Amniotic epithelial cell (primary cell): Measurements from ENCODE around the gene RPL15.
A peak's percentile ranks its signal among the peaks of the same experiment; 100 is the strongest.

Source experiments
- DNase-seq: peaks from one replicate; pipeline ENCODE4 v3.0.0-alpha.2; 2010; ENCODE audit warnings: low read depth

The RPL15 gene

DNA sequence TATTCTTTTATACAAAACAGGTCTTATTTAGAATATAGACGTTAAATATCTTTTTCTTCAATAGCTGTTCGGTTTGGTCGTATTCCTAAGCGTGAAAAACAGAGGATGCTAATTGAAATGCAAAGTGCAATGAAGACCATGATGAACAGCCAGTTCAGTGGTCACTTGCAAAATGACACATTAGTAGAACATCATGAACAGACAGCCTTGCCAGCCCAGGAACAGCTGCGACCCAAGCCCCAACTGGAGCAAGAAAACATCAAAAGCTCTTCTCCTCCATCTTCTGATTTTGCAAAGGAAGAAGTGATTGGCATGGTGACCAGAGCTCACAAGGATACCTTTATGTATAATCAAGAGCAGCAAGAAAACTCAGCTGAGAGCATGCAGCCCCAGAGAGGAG, 45.0 kb downstream of the RPL15 start:
- DNase-seq, result no peak

DNA sequence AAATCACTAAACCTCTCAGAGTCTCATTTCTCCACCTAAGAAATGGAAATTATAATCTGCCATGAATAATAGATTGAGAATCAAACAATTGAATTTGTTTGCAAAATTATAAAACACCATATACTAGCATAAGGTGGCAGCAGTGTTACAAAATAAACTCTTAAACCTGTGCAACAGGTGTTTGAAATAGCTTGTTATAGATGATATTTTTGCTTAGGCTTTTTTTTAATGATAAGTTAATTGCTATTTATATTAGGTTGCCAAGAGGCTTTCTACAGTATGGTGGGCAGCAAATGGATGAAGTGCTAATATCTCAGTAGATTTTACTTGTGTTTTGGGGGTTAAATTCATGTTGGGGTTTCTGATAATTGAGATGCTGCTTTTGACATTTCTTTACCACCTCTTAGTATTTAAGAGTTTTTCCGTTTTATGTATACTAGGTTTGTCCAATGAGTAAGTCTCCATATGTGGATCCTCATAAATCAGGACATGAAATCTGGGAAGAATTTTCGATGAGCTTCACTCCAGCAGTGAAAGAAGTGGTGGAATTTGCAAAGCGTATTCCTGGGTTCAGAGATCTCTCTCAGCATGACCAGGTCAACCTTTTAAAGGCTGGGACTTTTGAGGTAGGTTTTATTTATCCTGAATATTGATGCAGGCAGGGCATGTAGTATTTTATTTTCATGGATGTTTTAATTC, 47.8 kb downstream of the RPL15 start:
- no peak for DNase-seq

DNA sequence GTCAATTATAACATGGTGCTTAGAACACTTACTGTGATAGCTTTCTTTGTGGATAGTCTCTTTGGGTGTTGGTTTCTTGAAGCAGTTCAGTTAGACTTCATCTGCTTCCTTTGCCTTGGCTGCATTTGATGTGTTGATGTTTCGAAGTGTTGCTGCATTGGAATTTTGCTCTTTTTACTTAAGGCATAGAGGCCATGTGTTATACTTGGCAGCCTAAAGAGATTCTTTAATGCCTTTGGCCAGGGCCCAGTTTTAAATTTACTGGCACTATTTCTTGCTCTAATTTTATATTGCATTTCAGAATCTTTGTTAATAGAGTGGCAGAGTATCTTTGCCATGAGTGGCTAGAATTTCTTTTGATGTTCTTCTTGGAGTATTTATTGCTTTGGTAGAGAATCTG, 49.4 kb downstream of the RPL15 start:
- no peak for DNase-seq

DNA sequence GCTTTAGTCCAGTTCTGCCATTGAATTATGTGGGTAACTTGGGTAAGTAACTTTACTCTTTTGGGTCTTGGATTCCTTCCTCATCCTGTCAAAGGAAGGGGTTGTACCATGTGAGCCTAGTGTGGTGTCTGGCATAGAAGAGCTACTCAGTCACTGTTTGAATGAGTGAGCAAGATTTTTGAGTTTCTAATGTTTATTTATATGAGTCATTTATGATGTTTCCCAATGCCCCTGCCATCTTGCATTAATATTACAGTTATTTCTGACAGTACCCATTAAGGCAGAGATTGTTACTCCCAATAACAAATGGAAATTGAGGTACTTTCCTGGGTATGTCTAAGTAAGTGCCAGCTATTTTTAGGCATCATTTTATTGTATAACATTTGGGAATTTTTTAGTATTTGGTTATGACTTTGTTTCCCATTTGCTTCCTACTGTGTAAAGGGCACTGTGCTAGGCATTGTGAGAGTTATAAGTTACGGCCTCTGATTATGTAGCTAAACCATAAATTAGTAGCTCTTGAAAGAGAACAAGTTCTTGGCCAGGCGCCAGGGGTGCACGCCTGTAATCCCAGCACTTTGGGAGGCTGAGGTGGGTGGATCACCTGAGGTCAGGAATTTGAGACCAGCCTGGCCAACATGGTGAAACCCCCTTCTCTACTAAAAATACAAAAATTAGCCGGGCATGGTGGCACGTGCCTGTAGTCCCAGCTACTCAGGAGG, 51.7 kb downstream of the RPL15 start:
- peak; percentile 70 for DNase-seq

DNA sequence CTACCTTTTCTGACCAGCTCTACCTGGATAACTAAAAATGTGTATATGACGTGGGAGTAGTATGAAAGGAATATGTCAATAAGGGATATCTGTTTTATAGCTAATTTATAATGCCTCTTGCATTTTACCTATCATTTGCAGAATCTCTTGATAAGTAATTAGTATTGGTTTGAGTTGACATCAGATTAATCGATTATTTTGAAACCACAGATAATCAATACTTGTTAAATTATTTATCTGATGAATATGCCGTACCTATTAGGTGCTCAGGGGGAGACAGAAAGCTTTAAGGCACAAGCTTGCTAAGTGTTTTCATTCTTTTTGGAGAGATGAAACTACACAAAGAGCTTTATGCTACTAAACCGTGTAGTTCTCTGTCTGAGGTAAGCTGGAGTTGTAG, 52.5 kb downstream of the RPL15 start:
- DNase-seq, result no peak
